ENCODE measurements around the gene CDKN2AIPNL.
"Not testable (repeated sequence)": the region's sequence is repeated elsewhere in the genome, so short reads cannot be mapped to it uniquely, and the experiment has no call there.

DNA sequence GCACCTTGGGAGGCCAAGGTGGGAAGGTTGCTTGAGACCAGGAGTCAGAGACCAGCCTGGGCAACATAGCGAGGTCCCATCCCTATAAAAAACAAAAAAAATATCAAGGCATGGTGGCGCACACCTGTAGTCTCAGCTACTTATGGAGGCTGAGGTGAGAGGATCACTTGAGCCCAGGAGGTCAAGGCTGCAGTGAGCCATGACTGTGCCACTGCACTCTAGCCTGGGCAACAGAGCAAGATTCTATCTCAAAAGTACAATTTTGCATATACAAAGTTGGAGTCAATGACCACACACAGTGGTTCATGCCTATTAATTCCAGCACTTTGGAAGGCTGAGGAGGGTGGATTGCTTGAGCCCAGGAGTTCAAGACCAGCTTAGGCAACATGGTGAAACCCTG, 29.5 kb downstream of the CDKN2AIPNL start:
- not testable (repeated sequence) for TF ChIP-seq POLR2A (IDR thresholded peaks at IDR 0.05)
- TF ChIP-seq, protein P1, sequence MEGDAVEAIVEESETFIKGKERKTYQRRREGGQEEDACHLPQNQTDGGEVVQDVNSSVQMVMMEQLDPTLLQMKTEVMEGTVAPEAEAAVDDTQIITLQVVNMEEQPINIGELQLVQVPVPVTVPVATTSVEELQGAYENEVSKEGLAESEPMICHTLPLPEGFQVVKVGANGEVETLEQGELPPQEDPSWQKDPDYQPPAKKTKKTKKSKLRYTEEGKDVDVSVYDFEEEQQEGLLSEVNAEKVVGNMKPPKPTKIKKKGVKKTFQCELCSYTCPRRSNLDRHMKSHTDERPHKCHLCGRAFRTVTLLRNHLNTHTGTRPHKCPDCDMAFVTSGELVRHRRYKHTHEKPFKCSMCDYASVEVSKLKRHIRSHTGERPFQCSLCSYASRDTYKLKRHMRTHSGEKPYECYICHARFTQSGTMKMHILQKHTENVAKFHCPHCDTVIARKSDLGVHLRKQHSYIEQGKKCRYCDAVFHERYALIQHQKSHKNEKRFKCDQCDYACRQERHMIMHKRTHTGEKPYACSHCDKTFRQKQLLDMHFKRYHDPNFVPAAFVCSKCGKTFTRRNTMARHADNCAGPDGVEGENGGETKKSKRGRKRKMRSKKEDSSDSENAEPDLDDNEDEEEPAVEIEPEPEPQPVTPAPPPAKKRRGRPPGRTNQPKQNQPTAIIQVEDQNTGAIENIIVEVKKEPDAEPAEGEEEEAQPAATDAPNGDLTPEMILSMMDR (IDR thresholded peaks at IDR 0.05): not testable (repeated sequence)
